ENCODE data around the gene HHAT.

DNA sequence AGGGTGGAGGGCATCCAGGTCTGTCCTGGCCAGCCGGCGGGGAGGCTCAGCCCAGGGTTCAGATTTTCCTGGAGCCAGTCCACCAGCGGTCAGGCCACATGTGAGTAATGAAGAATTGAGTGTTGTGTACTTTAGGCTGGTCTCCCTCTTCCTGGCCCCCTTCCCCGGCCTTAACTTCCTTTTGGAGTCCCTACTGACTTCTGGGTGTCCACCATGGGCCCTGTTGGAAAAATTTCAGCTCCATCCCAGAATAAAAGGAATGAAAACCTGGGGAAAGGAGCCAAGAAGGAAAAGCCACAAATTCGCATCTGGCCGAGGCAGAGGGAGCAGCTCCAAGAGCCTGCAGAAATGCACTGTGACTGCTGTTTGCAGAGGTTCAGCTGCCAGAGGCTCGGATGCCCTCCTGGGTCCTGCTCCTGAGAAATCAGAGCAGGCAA, 35.5 kb upstream of the HHAT start:
- TF ChIP-seq, protein P1, sequence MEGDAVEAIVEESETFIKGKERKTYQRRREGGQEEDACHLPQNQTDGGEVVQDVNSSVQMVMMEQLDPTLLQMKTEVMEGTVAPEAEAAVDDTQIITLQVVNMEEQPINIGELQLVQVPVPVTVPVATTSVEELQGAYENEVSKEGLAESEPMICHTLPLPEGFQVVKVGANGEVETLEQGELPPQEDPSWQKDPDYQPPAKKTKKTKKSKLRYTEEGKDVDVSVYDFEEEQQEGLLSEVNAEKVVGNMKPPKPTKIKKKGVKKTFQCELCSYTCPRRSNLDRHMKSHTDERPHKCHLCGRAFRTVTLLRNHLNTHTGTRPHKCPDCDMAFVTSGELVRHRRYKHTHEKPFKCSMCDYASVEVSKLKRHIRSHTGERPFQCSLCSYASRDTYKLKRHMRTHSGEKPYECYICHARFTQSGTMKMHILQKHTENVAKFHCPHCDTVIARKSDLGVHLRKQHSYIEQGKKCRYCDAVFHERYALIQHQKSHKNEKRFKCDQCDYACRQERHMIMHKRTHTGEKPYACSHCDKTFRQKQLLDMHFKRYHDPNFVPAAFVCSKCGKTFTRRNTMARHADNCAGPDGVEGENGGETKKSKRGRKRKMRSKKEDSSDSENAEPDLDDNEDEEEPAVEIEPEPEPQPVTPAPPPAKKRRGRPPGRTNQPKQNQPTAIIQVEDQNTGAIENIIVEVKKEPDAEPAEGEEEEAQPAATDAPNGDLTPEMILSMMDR (optimal IDR thresholded peaks at IDR 0.05 in 1 of 3, IDR thresholded peaks at IDR 0.05 in 1 of 3, conservative IDR thresholded peaks at IDR 0.05 in 1 of 3; ENCODE audit: extremely low read depth in 1 of 3, insufficient read depth in 2 of 3, low read length in 3 of 3): no peak
- no peak for TF ChIP-seq EZH2 (IDR thresholded peaks at IDR 0.05; ENCODE audit: low read length)
